ENCODE results near the gene ASS1.

ASS1 gene

DNA sequence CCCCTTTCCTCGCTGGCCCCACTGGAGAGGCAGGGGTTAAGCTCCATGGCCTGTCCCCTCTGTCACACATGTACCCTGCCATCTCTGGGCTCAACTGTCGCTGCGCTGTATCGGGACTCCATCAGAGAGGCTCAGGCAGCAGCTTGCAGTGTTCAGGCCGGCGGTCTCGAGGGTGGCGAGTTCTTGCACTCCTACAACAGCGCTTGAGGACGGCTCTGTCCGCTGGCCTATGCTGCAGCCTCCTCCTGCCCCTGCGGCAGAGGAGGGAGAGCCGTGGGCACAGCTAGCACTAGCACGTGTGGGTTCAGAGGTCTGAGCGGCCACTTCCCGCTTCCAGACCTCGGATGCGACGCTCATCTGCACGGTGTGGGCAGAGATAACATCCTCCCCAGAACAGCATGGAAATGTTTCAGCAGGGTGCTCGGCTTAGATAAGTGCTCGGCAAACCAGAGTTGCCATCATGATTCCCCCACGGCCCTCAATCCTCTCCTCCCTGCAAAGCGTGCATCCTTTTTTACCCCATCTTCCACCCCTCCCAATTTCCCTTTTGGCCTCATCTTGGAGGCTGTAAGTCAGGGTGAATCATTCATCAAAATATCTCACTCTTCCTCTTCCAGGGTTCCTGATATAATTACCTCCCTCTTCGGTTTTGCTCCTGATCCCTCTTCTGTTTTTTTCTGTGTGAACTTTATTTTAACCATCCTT, 92.7 kb downstream of the ASS1 start:
- DNase-seq = no peak

GRCh38 chr9:130539420-130540223, 94.9 kb downstream of the ASS1 start:
- no peak for DNase-seq

DNA sequence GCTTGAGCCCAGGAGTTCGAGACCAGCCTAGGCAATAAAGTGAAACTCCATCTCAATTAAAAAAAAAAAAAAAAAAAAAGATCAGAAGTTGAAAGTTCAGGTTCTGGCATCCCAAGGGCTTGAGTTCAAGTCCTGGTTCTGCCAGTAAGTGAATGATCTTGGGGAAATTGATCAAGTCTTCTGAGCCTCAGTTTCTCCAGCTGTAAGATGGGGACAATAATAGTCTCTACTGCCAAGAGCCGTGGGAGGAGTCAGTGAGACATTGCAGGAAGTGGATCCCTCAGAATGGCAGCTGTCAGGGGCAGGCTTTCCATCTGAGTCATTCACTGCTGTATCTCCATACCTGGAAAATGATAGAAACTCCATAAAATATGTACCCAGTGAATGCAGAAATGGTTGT, 96.8 kb downstream of the ASS1 start:
- no peak for DNase-seq

- no peak for DNase-seq
Observed at GRCh38 chr9:130542038-130542437, 97.3 kb downstream of the ASS1 start.

GRCh38 chr9:130542457-130543228, 97.9 kb downstream of the ASS1 start:
- no peak for DNase-seq

DNA sequence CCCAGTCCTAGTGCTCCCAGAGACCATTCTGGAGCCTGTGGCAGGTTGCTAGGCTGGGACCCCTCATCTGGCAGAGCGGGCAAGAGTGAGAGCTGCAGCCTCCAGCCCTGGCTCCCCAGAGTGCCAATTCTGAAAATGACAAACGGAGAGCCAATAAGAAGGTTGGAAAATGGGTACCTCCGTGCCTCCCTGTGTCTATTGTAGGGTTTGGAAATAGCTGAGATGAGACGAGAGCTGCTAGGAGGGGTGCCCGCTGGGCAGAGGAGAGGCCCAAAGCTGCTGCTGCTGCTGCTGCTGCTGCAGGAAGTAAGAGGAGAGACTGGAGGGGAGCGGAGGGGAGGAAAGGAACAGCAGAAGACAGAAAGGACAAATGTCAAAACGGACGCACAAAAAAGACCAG, 98.6 kb downstream of the ASS1 start:
- DNase-seq = no peak

DNA sequence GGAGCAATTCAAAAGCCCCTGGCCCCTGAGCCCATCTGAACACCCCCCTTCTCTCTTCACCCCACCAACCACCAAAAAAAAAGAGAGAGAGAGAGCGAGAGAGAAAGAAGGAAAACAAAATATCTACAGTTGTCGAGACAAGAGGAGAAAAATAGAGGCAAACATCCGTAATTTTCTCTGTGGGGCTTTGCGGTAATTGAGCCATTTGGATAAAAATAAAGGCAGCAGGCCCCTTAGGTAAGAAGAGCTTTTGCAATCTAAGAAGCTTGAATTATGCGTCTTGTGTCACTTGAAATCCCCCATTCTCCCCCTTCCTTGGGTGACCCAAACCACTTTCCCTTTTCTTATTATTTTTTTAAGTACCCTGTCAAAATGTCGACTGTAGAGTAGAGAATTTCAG, 99.1 kb downstream of the ASS1 start:
- no peak for DNase-seq

DNA sequence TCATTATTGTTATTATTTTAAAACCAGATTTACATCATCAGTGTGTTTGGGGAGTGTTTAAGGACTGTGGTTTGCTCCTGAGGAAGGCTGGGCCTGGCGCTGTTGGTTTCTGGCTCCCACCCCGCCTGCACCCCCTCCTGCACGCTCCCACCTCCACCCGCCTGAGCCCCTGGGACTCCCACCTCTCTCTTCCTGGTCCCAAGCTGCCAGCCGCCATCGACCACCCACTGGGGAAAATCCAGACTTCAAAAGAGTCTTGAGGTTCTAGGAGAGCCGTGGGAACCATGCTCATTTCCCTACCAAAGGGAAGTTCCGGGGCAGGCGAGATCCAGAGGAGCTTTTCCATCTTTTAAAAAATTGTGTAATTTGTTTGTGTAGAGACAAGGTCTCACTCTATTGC, 99.6 kb downstream of the ASS1 start:
- no peak for DNase-seq

DNA sequence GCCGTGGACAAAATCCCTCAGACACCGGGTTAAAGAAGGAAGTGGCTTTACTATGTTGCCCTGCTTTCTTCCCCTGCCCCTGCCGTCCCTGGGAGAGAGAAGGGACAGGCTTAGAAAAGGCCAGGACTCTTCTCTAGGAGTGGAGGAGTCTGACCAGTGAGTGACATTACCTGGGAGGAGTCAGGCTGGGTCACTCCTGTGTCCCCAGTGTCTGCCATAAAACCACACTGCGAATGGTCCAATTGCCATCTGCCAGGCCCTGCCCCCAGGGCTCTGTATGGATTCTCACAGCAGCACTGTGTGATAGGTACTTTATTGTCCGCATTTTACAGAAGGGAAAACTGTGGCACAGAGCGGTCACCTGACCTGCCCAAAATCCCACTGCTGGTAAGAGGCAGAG, 103.3 kb downstream of the ASS1 start:
- DNase-seq = no peak

- no peak for DNase-seq
Observed at GRCh38 chr9:130549093-130549735, 104.5 kb downstream of the ASS1 start.

Measured in femur (tissue), 1 donor.